SIG-M5 treated with dmso at 0.1 percent for 504 hours (cell line): ENCODE measurements around the gene INSYN2B.
A peak's percentile ranks its signal among the peaks of the same experiment; 100 is the strongest.

Experiments used
- DNase-seq: peaks from one replicate; lab custom pipeline; 2025; ENCODE audit not compliant: unreplicated experiment; lab: John Stamatoyannopoulos, UW

Gene INSYN2B

GRCh38 chr5:169980418-169981053 lies at the start of gene INSYN2B:
Gene INSYN2B (minus strand): TSS chr5:169980495. CDS start chr5:169883898, 96,597 bp downstream.
- peak; percentile 51 for DNase-seq

DNA sequence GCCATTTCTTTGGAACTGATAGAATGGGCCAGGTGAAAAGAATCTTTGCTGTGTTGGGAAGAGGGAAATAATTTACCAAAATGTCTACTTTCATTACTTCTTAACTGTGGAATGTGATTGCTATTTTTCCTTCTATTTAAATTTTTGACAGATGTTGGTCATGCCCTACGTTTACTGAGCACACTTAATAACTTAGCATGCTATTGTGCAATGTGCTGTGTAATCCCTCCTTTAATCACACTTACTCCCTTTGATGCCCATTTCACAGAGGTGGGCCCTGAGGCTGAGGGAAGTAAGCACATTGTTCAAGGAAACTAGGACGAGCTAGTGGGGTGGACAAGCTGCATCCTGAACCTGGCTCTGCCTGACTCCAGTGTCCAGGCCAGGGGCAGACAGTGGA lies 47.8 kb upstream of the INSYN2B start:
- no peak for DNase-seq

- DNase-seq = no peak
Measured at GRCh38 chr5:170025853-170026252, 45.6 kb upstream of the INSYN2B start.

DNA sequence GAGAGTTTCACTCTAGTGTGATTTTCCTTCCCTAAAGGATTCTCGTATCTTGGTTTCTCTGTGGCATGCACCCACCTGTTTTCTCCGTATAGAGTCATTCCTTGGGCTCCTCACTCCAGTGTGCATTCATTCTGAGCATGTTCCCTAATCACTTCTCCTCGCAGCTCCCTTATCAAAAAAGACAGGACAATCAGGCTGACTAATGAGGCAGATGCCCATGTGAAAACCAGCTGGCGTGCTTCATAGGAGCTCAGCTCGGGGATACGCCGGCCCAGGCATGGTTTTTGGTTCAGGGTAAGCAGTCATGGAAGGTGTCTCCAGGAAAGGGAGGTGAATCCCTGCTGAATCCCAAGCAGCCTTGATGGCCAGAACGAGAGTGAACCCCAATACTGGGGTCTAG lies 41.2 kb upstream of the INSYN2B start:
- no peak for DNase-seq

GRCh38 chr5:170020423-170020822 lies 40.1 kb upstream of the INSYN2B start:
- DNase-seq = no peak

DNA sequence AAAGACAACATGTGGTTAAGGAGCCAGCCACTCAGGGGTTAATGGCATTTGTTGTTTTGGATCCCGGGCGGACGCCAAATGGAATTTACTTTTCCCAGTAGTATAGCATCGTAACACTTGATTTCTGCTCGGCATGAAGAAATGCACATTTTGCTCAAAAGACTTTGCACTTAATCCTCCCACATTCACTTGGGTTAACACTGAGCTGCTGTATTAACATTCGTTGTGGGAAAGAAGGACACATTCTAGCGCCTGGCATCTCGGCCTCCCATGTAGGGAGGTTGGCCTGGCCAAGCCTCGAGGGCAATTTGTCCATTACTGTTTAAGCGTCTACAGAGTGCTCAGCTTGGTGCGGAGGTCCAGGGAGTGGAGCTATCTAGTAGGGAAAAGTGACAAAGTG lies 32.3 kb upstream of the INSYN2B start:
- no peak for DNase-seq

DNA sequence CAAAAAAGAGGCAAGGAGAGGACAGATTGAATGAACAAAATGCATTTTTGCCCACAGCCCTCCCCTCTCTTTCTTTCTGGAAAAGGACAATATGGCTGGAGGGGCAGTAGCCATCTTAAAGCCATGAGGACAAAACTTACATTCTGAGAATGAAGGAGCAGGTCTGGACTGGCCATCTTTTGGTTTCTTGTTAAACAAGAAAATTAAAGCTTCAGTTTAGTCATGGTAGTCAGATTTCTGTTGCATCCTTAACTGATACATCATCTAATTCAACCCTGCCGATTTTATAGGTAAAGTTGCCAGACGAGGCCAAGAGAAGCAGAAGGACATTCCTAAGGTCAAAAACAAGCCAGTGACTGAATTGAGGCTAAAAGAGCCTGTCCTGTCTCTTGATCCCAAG lies 31.5 kb upstream of the INSYN2B start:
- no peak for DNase-seq

GRCh38 chr5:170010595-170010994 lies 30.3 kb upstream of the INSYN2B start:
- no peak for DNase-seq

- no peak for DNase-seq
Measured at GRCh38 chr5:170008376-170008775, 28.1 kb upstream of the INSYN2B start.

DNA sequence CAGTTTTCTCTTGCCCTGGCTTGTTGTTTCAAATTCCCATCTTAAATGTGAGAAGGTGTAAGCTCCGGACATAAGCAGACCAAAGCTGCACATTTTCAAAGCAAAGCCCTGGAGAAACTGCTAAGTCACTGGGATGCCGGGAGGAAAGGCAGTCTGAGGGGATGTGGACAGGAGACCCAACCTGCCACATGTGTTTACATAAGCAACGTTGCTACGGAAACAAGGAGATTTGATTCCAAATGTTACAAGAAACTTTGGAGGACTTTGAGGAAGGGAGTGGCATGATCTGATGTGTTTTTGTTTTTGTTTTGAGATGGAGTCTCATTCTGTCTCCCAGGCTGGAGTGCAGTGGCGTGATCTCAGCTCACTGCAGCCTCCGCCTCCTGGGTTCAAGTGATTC lies 25.7 kb upstream of the INSYN2B start:
- no peak for DNase-seq

GRCh38 chr5:170000155-170000554 lies 19.9 kb upstream of the INSYN2B start:
- DNase-seq = no peak

DNA sequence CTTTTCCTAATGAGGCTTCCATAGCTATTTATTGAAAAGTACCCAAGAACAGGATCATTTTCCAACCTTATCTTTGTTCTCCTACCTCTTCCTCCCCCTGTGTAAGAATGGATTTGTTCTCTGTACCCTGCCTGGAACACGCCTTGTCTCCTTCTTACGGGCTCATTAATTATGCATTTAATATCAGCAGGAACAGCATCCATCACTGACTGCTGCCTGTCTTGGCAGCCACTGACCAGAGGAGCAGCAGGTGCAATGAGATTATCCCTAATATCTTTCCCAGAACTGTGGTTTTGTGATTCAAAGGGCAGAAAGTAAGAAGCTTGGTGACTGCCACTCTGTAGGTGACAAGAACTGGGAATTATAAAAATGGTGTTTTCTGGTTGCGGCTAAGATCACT lies 19.3 kb upstream of the INSYN2B start:
- no peak for DNase-seq

GRCh38 chr5:169997798-169998197 lies 17.5 kb upstream of the INSYN2B start:
- DNase-seq = no peak

- no peak for DNase-seq
Measured at GRCh38 chr5:169993485-169993790, 13.1 kb upstream of the INSYN2B start.

- DNase-seq = no peak
Measured at GRCh38 chr5:169992789-169993484, 12.6 kb upstream of the INSYN2B start.

DNA sequence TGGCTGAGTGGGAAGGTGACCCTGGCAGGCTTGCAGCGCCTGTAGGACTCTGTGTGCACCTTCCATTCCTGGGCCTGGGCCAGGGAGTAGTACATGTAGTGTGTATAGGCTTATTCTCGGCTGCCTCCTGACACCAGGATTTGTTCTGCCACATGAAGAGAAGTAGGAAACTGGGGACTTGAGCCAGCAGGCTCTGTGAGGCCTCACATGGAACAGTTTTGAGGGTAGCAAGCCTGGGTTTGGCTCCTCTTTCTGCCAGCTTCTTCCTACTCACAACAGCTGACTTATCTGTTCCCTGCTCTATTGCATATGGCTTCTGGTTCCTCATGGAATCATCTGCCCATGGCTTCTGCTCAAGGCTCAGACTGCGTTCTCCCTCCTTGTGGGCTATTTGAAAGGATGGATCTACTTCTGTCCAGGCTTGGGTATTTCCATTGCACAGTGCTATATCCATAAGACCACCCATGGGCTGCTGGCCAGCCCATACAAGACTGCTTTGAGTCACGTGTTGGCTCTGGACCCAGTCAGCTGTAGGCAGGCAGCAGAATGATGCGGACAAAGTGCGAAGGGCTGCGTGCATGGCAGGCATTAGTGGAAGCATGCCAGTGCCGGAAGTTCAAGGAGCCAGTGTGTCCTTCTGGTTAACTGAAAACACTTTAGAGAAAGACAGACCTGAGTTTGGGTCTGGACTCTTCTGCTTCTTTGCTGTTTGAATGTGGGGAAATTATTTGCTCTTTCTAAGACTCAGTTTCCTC lies 11.0 kb upstream of the INSYN2B start:
- DNase-seq = no peak

- DNase-seq = no peak
Measured at GRCh38 chr5:169989365-169989764, 9.1 kb upstream of the INSYN2B start.

GRCh38 chr5:169988947-169989346 lies 8.7 kb upstream of the INSYN2B start:
- DNase-seq = no peak

DNA sequence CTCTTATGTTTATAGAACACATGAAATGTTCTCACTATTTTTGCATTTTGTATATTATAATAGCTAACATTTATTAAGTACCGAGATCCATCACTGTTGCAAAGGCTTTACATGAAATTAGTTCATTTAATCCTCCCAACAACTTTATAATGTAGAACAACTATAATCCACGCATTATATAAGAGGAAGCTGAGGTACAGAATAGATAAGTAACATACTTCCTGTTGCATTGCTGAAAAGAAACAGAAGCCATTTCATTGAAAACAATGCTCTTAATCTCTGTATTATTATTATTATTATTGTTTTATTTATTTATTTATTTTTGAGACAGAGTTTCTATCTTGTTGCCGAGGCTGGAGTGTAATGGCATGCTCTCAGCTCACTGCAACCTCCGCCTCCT lies 7.9 kb upstream of the INSYN2B start:
- no peak for DNase-seq

DNA sequence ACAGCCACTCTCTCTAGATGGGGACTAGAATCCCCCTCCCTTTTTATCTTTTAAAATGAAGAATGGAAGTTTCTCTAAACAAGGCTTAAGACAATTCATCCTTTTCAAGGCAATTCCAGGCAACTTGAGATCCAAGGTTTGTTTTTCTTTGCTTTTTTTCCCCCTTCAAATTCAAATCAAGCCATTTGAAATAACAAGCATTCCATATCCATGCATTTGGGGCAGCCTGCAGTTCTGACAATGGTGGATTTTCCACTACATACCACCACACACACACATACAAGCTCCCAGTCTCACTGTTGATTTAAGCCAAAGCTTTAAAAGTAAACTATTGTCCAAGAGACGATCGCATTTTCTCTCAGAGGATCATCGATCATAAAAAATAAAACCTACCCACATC lies 424 bp downstream of the INSYN2B start:
- DNase-seq = no peak

DNA sequence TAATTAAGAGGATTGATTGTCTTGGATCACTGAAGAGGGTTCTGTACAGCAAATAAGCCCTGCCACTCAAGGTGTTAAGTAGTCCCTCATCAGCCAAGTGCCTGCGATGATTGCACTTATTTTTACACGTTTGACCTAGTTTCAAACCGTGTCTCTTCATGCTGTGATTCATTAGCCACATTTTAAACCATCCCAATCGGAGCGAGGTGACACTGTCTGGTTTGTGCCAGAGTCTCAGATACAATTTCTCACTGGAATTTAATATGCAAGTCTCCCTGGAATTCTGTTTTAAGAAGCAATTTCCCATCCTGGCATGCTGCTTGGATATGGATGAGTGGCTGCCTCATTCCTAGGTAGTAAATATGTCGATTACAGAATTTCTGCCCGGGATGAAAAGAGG lies 1.6 kb downstream of the INSYN2B start:
- DNase-seq = no peak

DNA sequence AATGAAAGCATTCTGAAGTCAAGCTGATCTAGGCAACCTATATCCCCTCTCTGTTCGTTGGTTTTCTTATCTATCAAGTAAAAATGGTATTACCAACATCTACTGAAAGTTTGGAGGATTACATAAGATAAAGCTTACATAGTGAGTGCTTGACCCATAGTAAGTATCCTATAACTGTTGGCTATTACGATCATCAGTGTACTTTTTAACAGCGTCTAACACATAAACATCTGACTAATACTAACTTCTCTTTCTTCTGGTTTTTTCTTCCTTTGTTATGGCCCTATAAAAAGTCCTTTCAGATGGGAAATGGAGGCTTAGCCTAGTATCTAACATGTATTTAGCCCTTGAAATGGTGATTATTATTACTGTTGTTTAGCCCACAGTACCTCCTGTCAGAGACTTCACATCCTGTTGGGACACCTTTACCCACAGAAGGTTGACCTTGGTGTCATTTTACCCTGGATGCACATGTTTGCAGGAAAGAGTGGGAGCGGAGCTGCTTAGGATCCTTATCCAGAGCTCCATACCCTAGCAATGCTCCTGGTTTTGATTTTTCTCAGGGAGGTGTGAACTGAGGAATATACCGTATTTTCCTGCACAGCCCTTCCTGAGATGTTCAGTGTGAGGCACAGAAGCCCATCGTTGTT lies 6.0 kb downstream of the INSYN2B start:
- DNase-seq = no peak
